Retinal pigment epithelial cell (primary cell): ENCODE measurements around the gene TATDN2.
"Not testable (repeated sequence)": the region's sequence is repeated elsewhere in the genome, so short reads cannot be mapped to it uniquely, and the experiment has no call there.

Experiments
- DNase-seq: peaks from one replicate; pipeline ENCODE4 v3.0.0-alpha.2; 2010; ENCODE audit warnings: low read depth
- H3K4me3 ChIP-seq: 2 replicates; pipeline ENCODE4 v1.5.1; 2011; ENCODE audit warnings: mild to moderate bottlenecking, low read length, control low read depth, moderate library complexity
- TF ChIP-seq, protein P1 (sequence below): conservative IDR thresholded peaks from 2 replicates; pipeline ENCODE4 v1.5.1; 2011; ENCODE audit warnings: low read depth, low read length, control low read depth, inconsistent platforms

Gene TATDN2

DNA sequence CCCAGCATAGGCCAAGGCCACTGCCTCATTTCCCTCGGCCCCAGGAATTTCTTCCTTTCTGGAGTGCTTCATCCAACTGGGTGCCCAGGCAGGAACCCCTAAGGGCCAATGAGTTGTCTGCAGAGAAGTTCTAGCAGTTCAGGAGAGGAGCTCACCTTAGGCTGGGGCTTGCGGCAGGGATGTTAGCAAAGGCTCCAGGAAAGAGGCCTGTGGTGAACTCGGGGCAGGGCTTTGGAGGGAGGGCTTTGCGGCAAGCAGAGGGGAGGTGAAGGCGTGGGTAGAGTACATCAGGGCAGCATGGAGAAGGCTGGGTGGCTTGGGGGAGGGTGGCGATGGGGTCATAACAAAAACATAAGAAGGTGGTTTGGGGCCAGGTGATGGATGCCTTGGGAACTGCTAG is 43.4 kb downstream of the TATDN2 start:
- TF ChIP-seq, protein P1, sequence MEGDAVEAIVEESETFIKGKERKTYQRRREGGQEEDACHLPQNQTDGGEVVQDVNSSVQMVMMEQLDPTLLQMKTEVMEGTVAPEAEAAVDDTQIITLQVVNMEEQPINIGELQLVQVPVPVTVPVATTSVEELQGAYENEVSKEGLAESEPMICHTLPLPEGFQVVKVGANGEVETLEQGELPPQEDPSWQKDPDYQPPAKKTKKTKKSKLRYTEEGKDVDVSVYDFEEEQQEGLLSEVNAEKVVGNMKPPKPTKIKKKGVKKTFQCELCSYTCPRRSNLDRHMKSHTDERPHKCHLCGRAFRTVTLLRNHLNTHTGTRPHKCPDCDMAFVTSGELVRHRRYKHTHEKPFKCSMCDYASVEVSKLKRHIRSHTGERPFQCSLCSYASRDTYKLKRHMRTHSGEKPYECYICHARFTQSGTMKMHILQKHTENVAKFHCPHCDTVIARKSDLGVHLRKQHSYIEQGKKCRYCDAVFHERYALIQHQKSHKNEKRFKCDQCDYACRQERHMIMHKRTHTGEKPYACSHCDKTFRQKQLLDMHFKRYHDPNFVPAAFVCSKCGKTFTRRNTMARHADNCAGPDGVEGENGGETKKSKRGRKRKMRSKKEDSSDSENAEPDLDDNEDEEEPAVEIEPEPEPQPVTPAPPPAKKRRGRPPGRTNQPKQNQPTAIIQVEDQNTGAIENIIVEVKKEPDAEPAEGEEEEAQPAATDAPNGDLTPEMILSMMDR = no peak
- no peak for DNase-seq
- no peak overlapping the region for H3K4me3 ChIP-seq

GRCh38 chr3:10292505-10293419 is 44.5 kb downstream of the TATDN2 start, which contains the start of gene GHRL:
TSS of gene GHRL (minus strand) at chr3:10292947. CDS start at chr3:10290180, 2,767 bp downstream.
- TF ChIP-seq, protein P1 = no peak
- no peak for DNase-seq
- no peak within 1 kb of the TSS for H3K4me3 ChIP-seq

DNA sequence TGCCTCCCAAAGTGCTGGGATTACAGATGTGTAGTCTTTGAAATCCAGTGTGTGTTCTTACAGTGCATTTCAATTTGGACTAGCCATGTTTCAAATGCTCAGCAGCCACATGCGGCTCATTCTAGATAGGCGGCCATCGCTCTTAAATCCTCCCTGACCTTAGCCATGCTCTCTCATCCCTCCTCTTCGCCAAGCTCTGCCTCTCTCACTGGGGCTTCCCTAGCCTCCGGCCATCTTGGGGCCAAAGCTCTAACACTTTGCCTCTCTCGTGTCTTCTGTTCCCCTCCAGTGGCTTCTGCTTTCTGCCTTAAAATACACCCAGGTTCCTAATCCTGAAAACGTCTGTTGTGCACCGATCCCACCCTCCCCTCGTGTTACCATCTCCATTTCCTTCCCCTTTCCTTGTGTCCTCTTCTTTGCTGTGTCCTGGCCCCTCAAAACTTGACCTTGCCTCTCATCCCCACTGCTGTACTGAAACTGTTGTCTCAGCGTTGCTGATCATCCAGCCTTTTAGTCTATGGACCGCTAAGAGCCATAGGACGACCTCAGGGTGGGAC is 45.8 kb downstream of the TATDN2 start:
- no peak for DNase-seq
- H3K4me3 ChIP-seq = no peak overlapping the region
- TF ChIP-seq, protein P1 = no peak

DNA sequence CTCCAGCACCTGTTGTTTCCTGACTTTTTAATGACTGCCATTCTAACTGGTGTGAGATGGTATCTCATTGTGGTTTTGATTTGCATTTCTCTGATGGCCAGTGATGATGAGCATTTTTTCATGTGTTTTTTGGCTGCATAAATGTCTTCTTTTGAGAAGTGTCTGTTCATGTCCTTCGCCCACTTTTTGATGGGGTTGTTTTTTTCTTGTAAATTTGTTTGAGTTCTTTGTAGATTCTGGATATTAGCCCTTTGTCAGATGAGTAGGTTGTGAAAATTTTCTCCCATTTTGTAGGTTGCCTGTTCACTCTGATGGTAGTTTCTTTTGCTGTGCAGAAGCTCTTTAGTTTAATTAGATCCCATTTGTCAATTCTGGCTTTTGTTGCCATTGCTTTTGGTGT is 49.8 kb downstream of the TATDN2 start:
- not testable (repeated sequence) for DNase-seq, H3K4me3 ChIP-seq

- TF ChIP-seq, protein P1 = peak; percentile 7
- no peak overlapping the region for H3K4me3 ChIP-seq
- DNase-seq = no peak
Measured at GRCh38 chr3:10299175-10299574, 50.9 kb downstream of the TATDN2 start.

DNA sequence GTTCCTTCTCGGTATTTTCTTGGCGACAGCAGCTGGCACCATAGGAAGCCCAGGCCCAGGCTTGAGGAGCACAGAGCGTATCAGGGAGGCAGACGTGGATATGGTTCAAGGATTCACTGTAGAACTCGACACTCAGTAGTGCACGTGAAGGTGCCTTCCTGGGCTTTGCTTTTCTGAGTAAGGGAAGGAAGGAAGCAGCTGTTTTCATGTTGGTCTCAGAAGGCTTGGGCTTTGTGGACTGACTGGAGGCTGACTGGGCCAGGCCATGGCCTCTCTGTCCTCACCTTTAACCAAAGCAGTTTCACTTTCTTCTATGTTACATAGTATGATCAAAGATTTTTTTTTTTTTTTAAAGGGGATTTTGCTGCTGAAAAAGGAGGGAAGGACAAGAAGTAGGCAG is 51.4 kb downstream of the TATDN2 start:
- no peak overlapping the region for H3K4me3 ChIP-seq
- DNase-seq = no peak
- TF ChIP-seq, protein P1 = no peak

- DNase-seq = no peak
- TF ChIP-seq, protein P1 = no peak
- no peak overlapping the region for H3K4me3 ChIP-seq
Measured at GRCh38 chr3:10300087-10300486, 51.8 kb downstream of the TATDN2 start.
